Measurements from ENCODE around the gene WDR59. TPM values are rescaled to one million over a fixed set of nuclear protein-coding genes. Genes with fewer than 3 reads are reported as not detected.
A peak's percentile ranks its signal among the peaks of the same experiment; 100 is the strongest.

Gene WDR59
- total and polyA plus RNA-seq, 9 of the 15 experiments (the other 6 are each of a cell fraction or from before 2014, with no cell fraction given): 12.7 to 126 (median 34.7) TPM

DNA sequence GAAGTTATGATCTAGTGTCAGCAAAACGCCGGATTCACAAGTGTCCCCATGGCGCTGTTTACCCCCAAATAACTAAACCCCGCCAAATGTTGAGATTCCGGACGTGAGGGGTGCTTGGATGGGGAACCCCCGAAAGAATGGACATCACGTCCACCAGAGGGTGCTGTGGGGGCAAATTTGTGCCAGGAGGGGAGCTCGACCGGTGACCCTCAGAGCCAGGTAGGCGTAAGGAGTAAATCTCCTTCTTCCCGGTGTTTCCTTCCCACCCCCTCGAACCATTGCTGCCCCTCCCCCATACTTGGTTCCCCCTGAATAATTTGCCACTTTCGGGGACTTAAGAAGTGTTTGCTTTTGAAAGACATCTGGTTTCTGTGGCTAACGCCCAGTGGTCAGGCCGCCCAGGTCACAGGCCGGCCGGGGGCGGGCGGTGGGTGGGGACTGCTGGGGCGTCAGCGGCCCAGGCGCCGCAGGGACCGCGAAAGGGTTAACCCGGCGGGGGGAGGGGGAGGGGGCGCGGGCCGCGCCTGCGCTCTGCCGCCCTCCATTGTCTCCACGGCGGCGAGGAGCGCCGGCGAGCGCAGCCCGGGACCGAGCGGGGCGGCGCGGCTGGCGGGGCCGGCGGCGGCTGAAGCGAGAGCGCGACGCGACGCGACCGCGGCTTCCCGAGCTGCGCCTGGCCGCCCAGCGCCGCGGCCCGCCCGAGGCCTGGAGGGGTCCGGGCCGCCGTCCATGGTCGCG, 13.7 kb upstream of the WDR59 start, which contains the start of gene ZNRF1 (continued):
- TF ChIP-seq, protein P1, sequence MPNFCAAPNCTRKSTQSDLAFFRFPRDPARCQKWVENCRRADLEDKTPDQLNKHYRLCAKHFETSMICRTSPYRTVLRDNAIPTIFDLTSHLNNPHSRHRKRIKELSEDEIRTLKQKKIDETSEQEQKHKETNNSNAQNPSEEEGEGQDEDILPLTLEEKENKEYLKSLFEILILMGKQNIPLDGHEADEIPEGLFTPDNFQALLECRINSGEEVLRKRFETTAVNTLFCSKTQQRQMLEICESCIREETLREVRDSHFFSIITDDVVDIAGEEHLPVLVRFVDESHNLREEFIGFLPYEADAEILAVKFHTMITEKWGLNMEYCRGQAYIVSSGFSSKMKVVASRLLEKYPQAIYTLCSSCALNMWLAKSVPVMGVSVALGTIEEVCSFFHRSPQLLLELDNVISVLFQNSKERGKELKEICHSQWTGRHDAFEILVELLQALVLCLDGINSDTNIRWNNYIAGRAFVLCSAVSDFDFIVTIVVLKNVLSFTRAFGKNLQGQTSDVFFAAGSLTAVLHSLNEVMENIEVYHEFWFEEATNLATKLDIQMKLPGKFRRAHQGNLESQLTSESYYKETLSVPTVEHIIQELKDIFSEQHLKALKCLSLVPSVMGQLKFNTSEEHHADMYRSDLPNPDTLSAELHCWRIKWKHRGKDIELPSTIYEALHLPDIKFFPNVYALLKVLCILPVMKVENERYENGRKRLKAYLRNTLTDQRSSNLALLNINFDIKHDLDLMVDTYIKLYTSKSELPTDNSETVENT (CRISPR knock-in tag; IDR thresholded peaks at IDR 0.05): 0 out of 2 replicates have a peak, but pooled peaks have one; percentile 33
- TF ChIP-seq L3MBTL2 (IDR thresholded peaks at IDR 0.05) (peak; percentile 14; the same call in 1 of the 2 replicates), ATF7 (IDR thresholded peaks at IDR 0.05) (0 out of 2 replicates have a peak, but pooled peaks have one; percentile 16), CCNT2 (IDR thresholded peaks at IDR 0.05; ENCODE audit: borderline replicate concordance, extremely low read depth, insufficient read length, low read depth, low read length) (peak; percentile 32), SPI1 (IDR thresholded peaks at IDR 0.05; ENCODE audit: borderline replicate concordance, low read depth, low read length) (peak; percentile 21; the same call in 1 of the 2 replicates), RB1 (IDR thresholded peaks at IDR 0.05; ENCODE audit: low read depth) (peak; percentile 75; the same call in 1 of the 2 replicates), KLF16 (IDR thresholded peaks at IDR 0.05) (peak; percentile 26; the same call in 1 of the 2 replicates), ERF (CRISPR knock-in tag; IDR thresholded peaks at IDR 0.05) (no peak), SP1 (CRISPR knock-in tag; IDR thresholded peaks at IDR 0.05) (peak; percentile 30; the same call in 1 of the 2 replicates), ZSCAN32 (CRISPR knock-in tag; IDR thresholded peaks at IDR 0.05) (no peak), RFX5 (IDR thresholded peaks at IDR 0.05; ENCODE audit: low read depth, low read length) (no peak), WHSC1 (IDR thresholded peaks at IDR 0.05; ENCODE audit: low read length) (no peak), YBX1 (IDR thresholded peaks at IDR 0.05) (no peak), HDAC2 (IDR thresholded peaks at IDR 0.05) (peak; percentile 68; the same call in 1 of the 2 replicates)
- TF ChIP-seq, protein P2, sequence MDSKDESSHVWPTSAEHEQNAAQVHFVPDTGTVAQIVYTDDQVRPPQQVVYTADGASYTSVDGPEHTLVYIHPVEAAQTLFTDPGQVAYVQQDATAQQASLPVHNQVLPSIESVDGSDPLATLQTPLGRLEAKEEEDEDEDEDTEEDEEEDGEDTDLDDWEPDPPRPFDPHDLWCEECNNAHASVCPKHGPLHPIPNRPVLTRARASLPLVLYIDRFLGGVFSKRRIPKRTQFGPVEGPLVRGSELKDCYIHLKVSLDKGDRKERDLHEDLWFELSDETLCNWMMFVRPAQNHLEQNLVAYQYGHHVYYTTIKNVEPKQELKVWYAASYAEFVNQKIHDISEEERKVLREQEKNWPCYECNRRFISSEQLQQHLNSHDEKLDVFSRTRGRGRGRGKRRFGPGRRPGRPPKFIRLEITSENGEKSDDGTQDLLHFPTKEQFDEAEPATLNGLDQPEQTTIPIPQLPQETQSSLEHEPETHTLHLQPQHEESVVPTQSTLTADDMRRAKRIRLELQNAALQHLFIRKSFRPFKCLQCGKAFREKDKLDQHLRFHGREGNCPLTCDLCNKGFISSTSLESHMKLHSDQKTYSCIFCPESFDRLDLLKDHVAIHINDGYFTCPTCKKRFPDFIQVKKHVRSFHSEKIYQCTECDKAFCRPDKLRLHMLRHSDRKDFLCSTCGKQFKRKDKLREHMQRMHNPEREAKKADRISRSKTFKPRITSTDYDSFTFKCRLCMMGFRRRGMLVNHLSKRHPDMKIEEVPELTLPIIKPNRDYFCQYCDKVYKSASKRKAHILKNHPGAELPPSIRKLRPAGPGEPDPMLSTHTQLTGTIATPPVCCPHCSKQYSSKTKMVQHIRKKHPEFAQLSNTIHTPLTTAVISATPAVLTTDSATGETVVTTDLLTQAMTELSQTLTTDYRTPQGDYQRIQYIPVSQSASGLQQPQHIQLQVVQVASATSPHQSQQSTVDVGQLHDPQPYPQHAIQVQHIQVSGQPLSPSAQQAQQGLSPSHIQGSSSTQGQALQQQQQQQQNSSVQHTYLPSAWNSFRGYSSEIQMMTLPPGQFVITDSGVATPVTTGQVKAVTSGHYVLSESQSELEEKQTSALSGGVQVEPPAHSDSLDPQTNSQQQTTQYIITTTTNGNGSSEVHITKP (IDR thresholded peaks at IDR 0.05; ENCODE audit: partially characterized antibody): peak; percentile 8
- TF ChIP-seq, protein P3, sequence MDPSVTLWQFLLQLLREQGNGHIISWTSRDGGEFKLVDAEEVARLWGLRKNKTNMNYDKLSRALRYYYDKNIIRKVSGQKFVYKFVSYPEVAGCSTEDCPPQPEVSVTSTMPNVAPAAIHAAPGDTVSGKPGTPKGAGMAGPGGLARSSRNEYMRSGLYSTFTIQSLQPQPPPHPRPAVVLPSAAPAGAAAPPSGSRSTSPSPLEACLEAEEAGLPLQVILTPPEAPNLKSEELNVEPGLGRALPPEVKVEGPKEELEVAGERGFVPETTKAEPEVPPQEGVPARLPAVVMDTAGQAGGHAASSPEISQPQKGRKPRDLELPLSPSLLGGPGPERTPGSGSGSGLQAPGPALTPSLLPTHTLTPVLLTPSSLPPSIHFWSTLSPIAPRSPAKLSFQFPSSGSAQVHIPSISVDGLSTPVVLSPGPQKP (CRISPR knock-in tag; IDR thresholded peaks at IDR 0.05): no peak
- TF ChIP-seq, protein P4, sequence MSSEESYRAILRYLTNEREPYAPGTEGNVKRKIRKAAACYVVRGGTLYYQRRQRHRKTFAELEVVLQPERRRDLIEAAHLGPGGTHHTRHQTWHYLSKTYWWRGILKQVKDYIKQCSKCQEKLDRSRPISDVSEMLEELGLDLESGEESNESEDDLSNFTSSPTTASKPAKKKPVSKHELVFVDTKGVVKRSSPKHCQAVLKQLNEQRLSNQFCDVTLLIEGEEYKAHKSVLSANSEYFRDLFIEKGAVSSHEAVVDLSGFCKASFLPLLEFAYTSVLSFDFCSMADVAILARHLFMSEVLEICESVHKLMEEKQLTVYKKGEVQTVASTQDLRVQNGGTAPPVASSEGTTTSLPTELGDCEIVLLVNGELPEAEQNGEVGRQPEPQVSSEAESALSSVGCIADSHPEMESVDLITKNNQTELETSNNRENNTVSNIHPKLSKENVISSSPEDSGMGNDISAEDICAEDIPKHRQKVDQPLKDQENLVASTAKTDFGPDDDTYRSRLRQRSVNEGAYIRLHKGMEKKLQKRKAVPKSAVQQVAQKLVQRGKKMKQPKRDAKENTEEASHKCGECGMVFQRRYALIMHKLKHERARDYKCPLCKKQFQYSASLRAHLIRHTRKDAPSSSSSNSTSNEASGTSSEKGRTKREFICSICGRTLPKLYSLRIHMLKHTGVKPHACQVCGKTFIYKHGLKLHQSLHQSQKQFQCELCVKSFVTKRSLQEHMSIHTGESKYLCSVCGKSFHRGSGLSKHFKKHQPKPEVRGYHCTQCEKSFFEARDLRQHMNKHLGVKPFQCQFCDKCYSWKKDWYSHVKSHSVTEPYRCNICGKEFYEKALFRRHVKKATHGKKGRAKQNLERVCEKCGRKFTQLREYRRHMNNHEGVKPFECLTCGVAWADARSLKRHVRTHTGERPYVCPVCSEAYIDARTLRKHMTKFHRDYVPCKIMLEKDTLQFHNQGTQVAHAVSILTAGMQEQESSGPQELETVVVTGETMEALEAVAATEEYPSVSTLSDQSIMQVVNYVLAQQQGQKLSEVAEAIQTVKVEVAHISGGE (CRISPR knock-in tag; IDR thresholded peaks at IDR 0.05): 0 out of 6 replicates have a peak, but pooled peaks of 1 of the 3 experiments have one; percentile 48
